ENCODE results near the gene RD3L. TPM values are rescaled to one million over a fixed set of nuclear protein-coding genes. Genes with fewer than 3 reads are reported as not detected.
A peak's percentile ranks its signal among the peaks of the same experiment; 100 is the strongest.
"Not testable (repeated sequence)": the region's sequence is repeated elsewhere in the genome, so short reads cannot be mapped to it uniquely, and the experiment has no call there.

RD3L gene
- total and polyA plus RNA-seq, 2 of the 13 experiments (the other 11 are each of a cell fraction or from before 2014, with no cell fraction given), result not detected

GRCh38 chr14:103921855-103922200 is 20.5 kb downstream of the RD3L start:
- in situ Hi-C loops (cut with HindIII; ENCODE audit: extremely low pct_ligation_motif_present, low pct_unique_long_range_greater_than_20kb), result loop anchor here (10.0 kb wide), 1 partner anchor 53 kb away; no protein-coding TSS in a partner anchor
- TF ChIP-seq ZNF329 (CRISPR knock-in tag; IDR thresholded peaks at IDR 0.05; ENCODE audit: low read depth), result 0 out of 2 replicates have a peak, but pooled peaks have one; percentile 0
- Histone ChIP-seq H3K36me3 (replicated peaks in 1 of 2; ENCODE audit: control insufficient read depth in 1 of 2, insufficient read depth in 2 of 2, low read length in 2 of 2) (peaks cover 2 to 13% of the 10 kb centered on the region in 2 experiments; a peak in 4 of 5 replicates), H3K79me2 (ENCODE audit: insufficient read depth, low read length) (peaks cover 36% of the 10 kb centered on the region), H3K4me3 (replicated peaks in 1 of 3; ENCODE audit: insufficient read depth in 1 of 3, low read depth in 2 of 3, low read length in 3 of 3) (peak overlapping the region in 1 of 3 experiments; percentile 92; a peak in 2 of 6 replicates), H3K4me2 (ENCODE audit: low read depth, low read length) (peak overlapping the region; percentile 80), H3K4me1 (ENCODE audit: insufficient read depth, low read length) (peaks cover 43% of the 10 kb centered on the region)
- H4K20me1 ChIP-seq (ENCODE audit: insufficient read depth, low read length); ATAC-seq; H3K27me3 ChIP-seq (ENCODE audit: control insufficient read depth in 1 of 2, insufficient read depth in 2 of 2, low read length in 2 of 2); H3K9ac ChIP-seq (ENCODE audit: insufficient read depth, low read depth, low read length); intact Hi-C loops (cut with micrococcal nuclease; ENCODE audit: unreplicated experiment); H3K27ac ChIP-seq (ENCODE audit: extremely low read length, insufficient read depth, low read length); DNase-seq (ENCODE audit: low spot score); BruUV-seq (replicated peaks); H2AFZ ChIP-seq (ENCODE audit: low read length); FAIRE-seq; POLR2A ChIA-PET; H3K9me3 ChIP-seq (ENCODE audit: low read length): not testable (repeated sequence)
- 69% methylated on average over 12 of the region's 12 CpGs for WGBS (ENCODE audit: low lambda C conversion rate)
- CTCF ChIA-PET (ENCODE audit: low intra/inter-chr PET ratio, low total read pairs), result interaction anchor here (1.3 to 1.5 kb wide), 2 partner anchors 11 to 113 kb away, joined by 5 to 6 read pairs; no protein-coding TSS in a partner anchor

GRCh38 chr14:103920981-103921854 is 21.1 kb downstream of the RD3L start:
- no peaks in the 10 kb centered on the region for H3K9me3 ChIP-seq (ENCODE audit: low read length)
- H3K79me2 ChIP-seq (ENCODE audit: insufficient read depth, low read length), result peaks cover 39% of the 10 kb centered on the region
- peak overlapping the region; percentile 89 to 93 (median 92) for H3K4me3 ChIP-seq (replicated peaks in 1 of 3; ENCODE audit: insufficient read depth in 1 of 3, low read depth in 2 of 3, low read length in 3 of 3)
- no peak overlapping the region for H2AFZ ChIP-seq (ENCODE audit: low read length)
- FAIRE-seq (peak; percentile 60), DNase-seq (ENCODE audit: low spot score) (peak; percentile 83), ATAC-seq (peak; percentile 97)
- BruUV-seq (replicated peaks), result TSS peak; percentile 79
- peak overlapping the region; percentile 93 for H3K9ac ChIP-seq (ENCODE audit: insufficient read depth, low read depth, low read length)
- in situ Hi-C loops (cut with HindIII; ENCODE audit: extremely low pct_ligation_motif_present, low pct_unique_long_range_greater_than_20kb), result loop anchor here (10.0 kb wide), 1 partner anchor 54 kb away; no protein-coding TSS in a partner anchor
- intact Hi-C loops (cut with micrococcal nuclease; ENCODE audit: unreplicated experiment), result no loop called here
- POLR2A ChIA-PET, result interaction anchor here (0.9 kb wide), 1 partner anchor 41 kb away, joined by 4 read pairs; no protein-coding TSS in a partner anchor
- CTCF ChIA-PET (ENCODE audit: low intra/inter-chr PET ratio, low total read pairs), result interaction anchor here (1.3 to 1.5 kb wide), 2 partner anchors 11 to 113 kb away, joined by 5 to 6 read pairs; no protein-coding TSS in a partner anchor
- H3K4me2 ChIP-seq (ENCODE audit: low read depth, low read length), result peak overlapping the region; percentile 80
- whole genome bisulfite sequencing (ENCODE audit: low lambda C conversion rate), result 3% methylated on average over 10 of the region's 58 CpGs
- H3K4me1 ChIP-seq (ENCODE audit: insufficient read depth, low read length), result peaks cover 42% of the 10 kb centered on the region
- no peaks in the 10 kb centered on the region; a peak in 1 of 5 replicates for H3K27me3 ChIP-seq (ENCODE audit: control insufficient read depth in 1 of 2, insufficient read depth in 2 of 2, low read length in 2 of 2)
- peaks cover 4 to 19% of the 10 kb centered on the region in 2 experiments; a peak in 4 of 5 replicates for H3K36me3 ChIP-seq (replicated peaks in 1 of 2; ENCODE audit: control insufficient read depth in 1 of 2, insufficient read depth in 2 of 2, low read length in 2 of 2)
- H3K27ac ChIP-seq (ENCODE audit: extremely low read length, insufficient read depth, low read length), result peak overlapping the region; percentile 84
- no peaks in the 10 kb centered on the region for H4K20me1 ChIP-seq (ENCODE audit: insufficient read depth, low read length)
- no peak for TF ChIP-seq DDIT3 (CRISPR knock-in tag; IDR thresholded peaks at IDR 0.05)
- TF ChIP-seq ZBTB21 (CRISPR knock-in tag; IDR thresholded peaks at IDR 0.05), result no peak
- TF ChIP-seq HOXA3 (CRISPR knock-in tag; IDR thresholded peaks at IDR 0.05), result peak; percentile 88
- no peak for TF ChIP-seq ZNF841 (CRISPR knock-in tag; IDR thresholded peaks at IDR 0.05; ENCODE audit: borderline replicate concordance)
- peak; percentile 63; the same call in 1 of the 2 replicates for TF ChIP-seq HOXD1 (CRISPR knock-in tag; IDR thresholded peaks at IDR 0.05)
- no peak for TF ChIP-seq ZNF10 (CRISPR knock-in tag; IDR thresholded peaks at IDR 0.05; ENCODE audit: borderline replicate concordance, low read depth)
- TF ChIP-seq NR2F6 (IDR thresholded peaks at IDR 0.05), result no peak
- peak; percentile 71 for TF ChIP-seq NR2F6 (CRISPR knock-in tag; IDR thresholded peaks at IDR 0.05)
- TF ChIP-seq MEF2D (CRISPR knock-in tag; IDR thresholded peaks at IDR 0.05), result 0 out of 2 replicates have a peak, but pooled peaks have one; percentile 40
- peak; percentile 88 for TF ChIP-seq KDM5A (IDR thresholded peaks at IDR 0.05; ENCODE audit: borderline replicate concordance, low read length)
- TF ChIP-seq ZNF749 (CRISPR knock-in tag; IDR thresholded peaks at IDR 0.05; ENCODE audit: borderline replicate concordance), result peak; percentile 85
- TF ChIP-seq GTF3A (CRISPR knock-in tag; conservative IDR thresholded peaks at IDR 0.05), result no peak
- peak; percentile 38; the same call in 1 of the 2 replicates for TF ChIP-seq SNAI1 (CRISPR knock-in tag; IDR thresholded peaks at IDR 0.05; ENCODE audit: borderline replicate concordance)
- no peak; the same call in 1 of the 2 replicates for TF ChIP-seq GTF2F1 (IDR thresholded peaks at IDR 0.05; ENCODE audit: low read length)
- TF ChIP-seq EP300 (IDR thresholded peaks at IDR 0.05; ENCODE audit: low read depth in 2 of 2, low read length in 2 of 2), result peak in 1 of 2 experiments; percentile 35; a peak in 1 of 4 replicates
- TF ChIP-seq EP300 (CRISPR knock-in tag; IDR thresholded peaks at IDR 0.05; ENCODE audit: borderline replicate concordance), result no peak
- TF ChIP-seq PAF1 (CRISPR knock-in tag; IDR thresholded peaks at IDR 0.05), result no peak
- peak; percentile 75; the same call in 1 of the 2 replicates for TF ChIP-seq KMT2B (CRISPR knock-in tag; IDR thresholded peaks at IDR 0.05)
